Memory B cell (primary cell): ENCODE measurements around the gene RCSD1.

Experiments
- ATAC-seq: fragments of 150-1000 bp; cut with Tn5 transposase; 2 replicates; pipeline ENCODE4 v1.10.0; 2021; ENCODE audit warnings: low read depth, mild to moderate bottlenecking, moderate library complexity
- DNase-seq, 2 donors: peaks; one replicate each; pipeline ENCODE4 v3.0.0; 2022; ENCODE audit warnings: low spot score in 2 of 2
- H3K27ac Mint-ChIP-seq: one replicate; pipeline ENCODE4 v1.8.0; 2022; ENCODE audit warnings: mild to moderate bottlenecking, moderate library complexity, mixed read lengths
- H3K27me3 Mint-ChIP-seq: one replicate; pipeline ENCODE4 v1.8.0; 2022; ENCODE audit warnings: mixed read lengths
- H3K36me3 Mint-ChIP-seq: one replicate; pipeline ENCODE4 v1.8.0; 2022; ENCODE audit warnings: mild to moderate bottlenecking, mixed read lengths
- H3K4me1 Mint-ChIP-seq: one replicate; pipeline ENCODE4 v1.8.0; 2022; ENCODE audit warnings: mixed read lengths
- H3K4me3 Mint-ChIP-seq: one replicate; pipeline ENCODE4 v1.8.0; 2022; ENCODE audit warnings: mild to moderate bottlenecking, moderate library complexity, mixed read lengths
- H3K9me3 Mint-ChIP-seq: one replicate; pipeline ENCODE4 v1.8.0; 2022; ENCODE audit warnings: mixed read lengths

RCSD1 gene, protein sequence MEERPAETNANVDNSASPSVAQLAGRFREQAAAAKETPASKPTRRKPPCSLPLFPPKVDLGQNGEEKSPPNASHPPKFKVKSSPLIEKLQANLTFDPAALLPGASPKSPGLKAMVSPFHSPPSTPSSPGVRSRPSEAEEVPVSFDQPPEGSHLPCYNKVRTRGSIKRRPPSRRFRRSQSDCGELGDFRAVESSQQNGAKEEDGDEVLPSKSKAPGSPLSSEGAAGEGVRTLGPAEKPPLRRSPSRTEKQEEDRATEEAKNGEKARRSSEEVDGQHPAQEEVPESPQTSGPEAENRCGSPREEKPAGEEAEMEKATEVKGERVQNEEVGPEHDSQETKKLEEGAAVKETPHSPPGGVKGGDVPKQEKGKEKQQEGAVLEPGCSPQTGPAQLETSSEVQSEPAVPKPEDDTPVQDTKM

DNA sequence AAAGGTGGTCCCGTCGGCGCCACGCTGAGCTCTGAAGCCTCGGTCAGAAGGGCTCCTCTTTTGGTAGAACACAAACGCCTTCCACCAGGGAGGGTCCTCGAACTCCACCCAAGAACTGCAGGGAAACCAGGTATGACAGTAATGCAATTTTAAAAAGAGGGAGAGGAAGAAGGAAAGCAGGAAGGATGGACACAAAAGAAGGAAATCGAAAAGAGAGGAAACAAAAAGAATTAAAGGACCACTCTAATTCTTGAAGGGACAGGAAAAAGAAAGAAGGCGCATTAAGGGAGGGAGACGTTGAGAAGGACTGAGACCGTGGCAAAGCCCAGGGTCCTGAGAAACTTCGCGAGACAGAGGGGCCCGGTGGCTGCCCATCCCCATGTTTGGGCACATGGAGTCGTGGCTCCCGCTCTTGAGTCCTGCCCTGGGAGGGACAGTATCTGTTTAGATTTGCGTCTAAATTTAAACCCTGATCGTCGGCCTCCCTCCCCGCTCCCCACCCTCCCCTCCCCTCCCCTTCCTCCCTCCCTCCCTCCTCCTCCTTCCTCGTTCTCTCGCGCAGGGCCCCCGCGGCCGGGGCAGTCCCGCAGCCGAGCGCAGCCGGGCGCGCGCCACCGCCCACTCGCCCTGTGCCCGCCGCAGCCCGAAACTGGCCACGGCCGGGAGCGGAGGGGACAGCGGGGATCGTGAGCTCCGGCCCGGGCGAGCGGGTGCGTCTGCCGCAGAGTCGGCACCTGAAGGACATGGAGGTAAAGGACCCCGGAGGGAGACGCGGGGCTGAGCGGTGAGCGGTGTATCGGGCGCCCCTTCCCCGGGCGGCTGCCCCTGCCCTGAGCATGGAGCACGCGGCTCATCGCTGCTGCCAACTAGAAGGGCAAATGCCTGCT lies at the start of gene RCSD1:
RCSD1 (plus strand) TSS at position 552 of the 887 bp plus-strand sequence; CDS start at position 744, 192 bp downstream.
- Mint-ChIP-seq H3K27ac (peak within 1 kb of the TSS; percentile 92), H3K36me3 (peaks cover 30% of the 10 kb centered on the region), H3K9me3 (peaks cover 2% of the 10 kb centered on the region), H3K27me3 (no peaks in the 10 kb centered on the region), H3K4me1 (peaks cover 53% of the 10 kb centered on the region), H3K4me3 (peak within 1 kb of the TSS; percentile 94)
- DNase-seq (peak in 1 of 2 donors; percentile 52), ATAC-seq (peak; percentile 45)

GRCh38 chr1:167582064-167582463 lies 48.0 kb upstream of the RCSD1 start:
- no peak for ATAC-seq
- Mint-ChIP-seq H3K27me3 (peaks cover 4% of the 10 kb centered on the region), H3K27ac (no peak overlapping the region), H3K4me1 (no peaks in the 10 kb centered on the region), H3K9me3 (no peaks in the 10 kb centered on the region), H3K36me3 (no peaks in the 10 kb centered on the region), H3K4me3 (no peak overlapping the region)
- DNase-seq, result no peak

GRCh38 chr1:167582722-167583121 lies 47.3 kb upstream of the RCSD1 start:
- Mint-ChIP-seq H3K4me1 (peaks cover 6% of the 10 kb centered on the region), H3K36me3 (no peaks in the 10 kb centered on the region), H3K9me3 (no peaks in the 10 kb centered on the region), H3K27ac (no peak overlapping the region), H3K4me3 (no peak overlapping the region), H3K27me3 (peaks cover 4% of the 10 kb centered on the region)
- DNase-seq (no peak), ATAC-seq (no peak)

DNA sequence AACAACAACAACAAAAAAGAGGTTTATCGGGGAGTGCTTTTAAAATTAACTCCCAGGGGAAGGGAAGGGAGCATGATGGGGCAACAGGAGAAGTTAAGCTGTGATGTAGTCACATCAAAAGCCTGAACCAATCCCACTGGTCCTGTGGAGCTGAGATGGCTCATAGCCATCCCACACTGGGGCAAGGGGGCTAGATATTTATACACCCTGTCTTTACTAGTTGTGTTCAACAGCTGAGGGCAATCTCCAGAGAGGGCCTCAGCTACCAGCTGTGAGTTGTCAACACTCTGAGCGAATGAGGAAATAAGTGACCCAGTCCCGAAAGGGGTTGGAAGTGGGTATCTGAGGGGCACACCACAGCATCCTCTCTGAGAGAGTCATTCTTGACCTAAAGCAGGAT lies 45.5 kb upstream of the RCSD1 start:
- no peak overlapping the region for H3K4me3 Mint-ChIP-seq
- no peak overlapping the region for H3K27ac Mint-ChIP-seq
- peaks cover 6% of the 10 kb centered on the region for H3K27me3 Mint-ChIP-seq
- ATAC-seq (no peak), DNase-seq (no peak)
- H3K36me3 Mint-ChIP-seq, result no peaks in the 10 kb centered on the region
- peaks cover 8% of the 10 kb centered on the region for H3K4me1 Mint-ChIP-seq
- H3K9me3 Mint-ChIP-seq, result no peaks in the 10 kb centered on the region

GRCh38 chr1:167587342-167587741 lies 42.7 kb upstream of the RCSD1 start:
- Mint-ChIP-seq H3K4me1 (peaks cover 8% of the 10 kb centered on the region), H3K36me3 (no peaks in the 10 kb centered on the region), H3K4me3 (no peak overlapping the region), H3K27ac (no peak overlapping the region), H3K27me3 (peaks cover 6% of the 10 kb centered on the region), H3K9me3 (no peaks in the 10 kb centered on the region)
- DNase-seq (no peak), ATAC-seq (no peak)

DNA sequence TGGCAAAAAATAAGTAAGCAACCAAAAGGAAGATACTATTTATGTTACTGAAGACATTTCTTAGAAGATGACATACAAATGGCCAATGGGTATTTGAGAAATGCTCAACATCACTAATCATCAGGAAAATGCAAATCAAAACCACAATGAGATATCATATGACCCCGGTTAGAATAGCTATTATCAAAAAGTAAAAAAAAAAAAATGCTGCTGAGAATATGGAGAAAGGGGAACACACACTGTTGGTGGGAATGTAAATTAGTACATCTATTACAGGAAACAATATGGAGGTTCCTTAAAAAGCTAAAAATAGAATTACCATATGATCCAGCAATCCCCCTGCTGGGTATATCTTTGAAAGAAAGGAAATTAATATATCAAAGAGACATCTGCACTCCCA lies 42.2 kb upstream of the RCSD1 start:
- H3K36me3 Mint-ChIP-seq, result no peaks in the 10 kb centered on the region
- H3K4me1 Mint-ChIP-seq, result peaks cover 8% of the 10 kb centered on the region
- H3K4me3 Mint-ChIP-seq, result no peak overlapping the region
- peaks cover 2% of the 10 kb centered on the region for H3K27me3 Mint-ChIP-seq
- no peak overlapping the region for H3K27ac Mint-ChIP-seq
- ATAC-seq (no peak), DNase-seq (no peak)
- H3K9me3 Mint-ChIP-seq, result no peaks in the 10 kb centered on the region

- no peaks in the 10 kb centered on the region for H3K9me3 Mint-ChIP-seq
- DNase-seq (no peak), ATAC-seq (no peak)
- peaks cover 1% of the 10 kb centered on the region for H3K27me3 Mint-ChIP-seq
- peaks cover 8% of the 10 kb centered on the region for H3K4me1 Mint-ChIP-seq
- no peak overlapping the region for H3K27ac Mint-ChIP-seq
- H3K36me3 Mint-ChIP-seq, result no peaks in the 10 kb centered on the region
- no peak overlapping the region for H3K4me3 Mint-ChIP-seq
Measured at GRCh38 chr1:167588361-167588760, 41.7 kb upstream of the RCSD1 start.

DNA sequence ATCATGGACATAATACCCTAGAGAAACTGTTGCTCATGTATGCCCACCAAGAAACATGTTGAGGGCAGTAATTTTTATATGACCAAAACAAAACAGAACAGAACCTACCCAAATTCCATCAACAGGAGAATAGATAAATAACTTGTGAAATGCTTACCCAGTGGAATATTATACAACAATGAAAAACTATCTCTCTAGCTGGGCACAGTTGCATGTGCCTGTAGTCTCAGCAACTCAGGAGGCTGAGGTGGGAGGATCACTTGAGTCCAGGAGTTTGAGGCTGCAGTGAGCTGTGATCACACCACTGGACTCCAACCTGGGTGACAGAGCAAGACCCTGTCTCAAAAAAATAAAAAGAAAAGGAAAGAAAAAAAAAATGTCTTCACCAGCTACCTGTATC lies 37.6 kb upstream of the RCSD1 start:
- no peak overlapping the region for H3K27ac Mint-ChIP-seq

GRCh38 chr1:167593860-167594259 lies 36.2 kb upstream of the RCSD1 start:
- DNase-seq, result no peak
- Mint-ChIP-seq H3K4me1 (no peaks in the 10 kb centered on the region), H3K9me3 (no peaks in the 10 kb centered on the region), H3K36me3 (no peaks in the 10 kb centered on the region), H3K27me3 (no peaks in the 10 kb centered on the region), H3K27ac (no peak overlapping the region), H3K4me3 (no peak overlapping the region)
- no peak for ATAC-seq

More for the DNA sequence above, 37.6 kb upstream of the RCSD1 start:
- no peak for DNase-seq
- H3K9me3 Mint-ChIP-seq, result no peaks in the 10 kb centered on the region
- H3K27me3 Mint-ChIP-seq, result peaks cover 1% of the 10 kb centered on the region
- no peaks in the 10 kb centered on the region for H3K36me3 Mint-ChIP-seq
- no peak for ATAC-seq
- H3K4me1 Mint-ChIP-seq, result peaks cover 4% of the 10 kb centered on the region
- H3K4me3 Mint-ChIP-seq, result no peak overlapping the region

GRCh38 chr1:167594822-167595221 lies 35.2 kb upstream of the RCSD1 start:
- Mint-ChIP-seq H3K4me3 (no peak overlapping the region), H3K9me3 (no peaks in the 10 kb centered on the region), H3K27ac (no peak overlapping the region), H3K4me1 (peaks cover 3% of the 10 kb centered on the region), H3K36me3 (no peaks in the 10 kb centered on the region), H3K27me3 (no peaks in the 10 kb centered on the region)
- no peak for DNase-seq
- ATAC-seq, result no peak

- ATAC-seq, result peak; percentile 76
- Mint-ChIP-seq H3K4me1 (peaks cover 26% of the 10 kb centered on the region), H3K4me3 (peak overlapping the region; percentile 44), H3K27ac (peak overlapping the region; percentile 55), H3K36me3 (no peaks in the 10 kb centered on the region), H3K27me3 (no peaks in the 10 kb centered on the region), H3K9me3 (no peaks in the 10 kb centered on the region)
- peak in 1 of 2 donors; percentile 40 for DNase-seq
Measured at GRCh38 chr1:167599957-167600581, 30.0 kb upstream of the RCSD1 start.

DNA sequence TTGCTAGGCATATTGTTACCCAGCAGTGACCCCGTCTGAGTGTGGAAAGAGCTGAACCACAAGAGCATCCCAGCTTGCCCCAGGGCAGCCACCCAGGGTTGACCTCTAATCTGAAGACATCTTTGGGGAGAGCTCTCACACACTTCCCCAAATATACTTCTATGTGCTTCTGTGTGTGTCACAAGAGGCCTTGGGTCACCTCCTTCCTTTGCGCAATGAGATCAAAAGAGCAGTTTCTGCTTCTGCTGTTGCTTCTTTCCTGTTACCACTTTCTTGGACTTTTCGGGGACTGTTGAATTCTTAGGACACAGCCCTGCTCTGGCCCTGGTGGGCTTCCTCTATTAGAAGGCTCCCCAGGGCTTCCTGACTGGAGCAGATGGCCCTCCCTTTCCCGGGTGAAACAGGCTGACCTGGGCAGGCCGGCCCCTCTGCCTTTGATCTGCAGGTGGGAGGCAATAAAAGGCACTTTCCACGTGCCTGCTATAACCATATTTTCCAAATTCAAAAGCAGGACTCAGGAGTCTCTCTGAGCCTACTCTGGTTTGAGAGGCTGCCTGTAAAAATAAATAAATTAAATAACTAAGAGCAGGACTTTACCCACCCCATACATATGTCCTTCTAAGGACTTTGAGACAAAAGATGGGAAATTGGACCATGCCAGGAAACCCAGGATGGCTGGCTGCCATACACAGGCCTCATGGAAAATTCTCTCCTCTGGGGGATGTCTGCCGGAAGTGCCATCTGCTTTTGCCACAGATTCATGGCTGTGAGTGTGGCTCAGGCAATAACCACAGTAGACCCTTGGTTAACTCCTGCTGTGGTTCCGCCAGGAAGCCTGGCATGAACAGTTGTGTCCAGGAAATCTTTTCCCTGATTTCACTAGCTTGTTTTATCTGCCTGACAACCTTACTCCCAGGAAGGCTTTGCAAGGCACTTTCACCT lies 28.3 kb upstream of the RCSD1 start:
- ATAC-seq (peak; percentile 79), DNase-seq (peak in 1 of 2 donors; percentile 23)
- no peak overlapping the region for H3K27ac Mint-ChIP-seq
- H3K27me3 Mint-ChIP-seq, result no peaks in the 10 kb centered on the region
- no peaks in the 10 kb centered on the region for H3K36me3 Mint-ChIP-seq
- H3K4me3 Mint-ChIP-seq, result peak overlapping the region; percentile 45
- peaks cover 26% of the 10 kb centered on the region for H3K4me1 Mint-ChIP-seq
- H3K9me3 Mint-ChIP-seq, result no peaks in the 10 kb centered on the region

DNA sequence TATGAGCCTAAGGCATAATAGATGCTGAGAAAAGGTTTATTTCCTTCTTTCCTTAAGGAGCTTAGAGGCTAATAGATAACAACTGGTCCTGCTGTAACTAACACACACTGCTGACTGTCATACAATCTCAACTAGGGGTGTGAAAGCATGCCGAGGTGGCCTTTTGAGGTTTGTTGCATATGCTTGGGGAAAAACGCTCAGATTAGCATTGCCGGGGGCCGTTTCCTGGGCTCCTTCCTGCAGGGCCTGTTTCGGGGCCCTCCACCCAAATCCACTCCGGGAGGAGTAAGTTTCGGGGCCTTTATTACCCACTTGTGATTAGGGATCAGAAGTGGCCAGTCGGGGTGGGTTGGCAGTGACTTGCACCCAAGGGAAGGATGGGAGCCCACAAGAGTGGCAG lies 27.2 kb upstream of the RCSD1 start:
- no peaks in the 10 kb centered on the region for H3K27me3 Mint-ChIP-seq
- DNase-seq (no peak), ATAC-seq (no peak)
- peak overlapping the region; percentile 41 for H3K27ac Mint-ChIP-seq
- H3K9me3 Mint-ChIP-seq, result peaks cover 5% of the 10 kb centered on the region
- H3K36me3 Mint-ChIP-seq, result peaks cover 6% of the 10 kb centered on the region
- no peak overlapping the region for H3K4me3 Mint-ChIP-seq
- peaks cover 26% of the 10 kb centered on the region for H3K4me1 Mint-ChIP-seq
